Body of pancreas (tissue), 4 donors: ENCODE results near the gene NEU4. TPM values are rescaled to one million over a fixed set of nuclear protein-coding genes. Genes with fewer than 3 reads are reported as not detected.

Experiments used
- ATAC-seq: fragments of 150-250 bp; one replicate; pipeline ENCODE4 v1.9.1; 2016
- DNase-seq, 4 donors: peaks; one replicate each; pipeline ENCODE4 v3.0.0-alpha.2; 2019
- H3K27ac ChIP-seq, 4 donors: fragments of 200-600 bp; sonication (generic); 1 replicate in 3 of 4; 2 replicates in 1 of 4; pipeline versions ENCODE4 v1.5.1 to v1.6.1; 2016 to 2019; ENCODE audit warnings: mild to moderate bottlenecking in 1 of 4, mixed read lengths in 1 of 4, moderate library complexity in 1 of 4
- H3K27me3 ChIP-seq, 2 donors: fragments of 200-600 bp; sonication (generic); one replicate each; pipeline ENCODE4 v1.6.0; 2016; ENCODE audit warnings: mild to moderate bottlenecking in 1 of 2
- H3K36me3 ChIP-seq, 2 donors: fragments of 200-600 bp; sonication (generic); replicated peaks in 1 of 2; 2 replicates each; pipeline ENCODE4 v1.5.1; 2016; ENCODE audit warnings: low read depth in 2 of 2; ENCODE audit not compliant: insufficient read depth in 1 of 2
- H3K4me1 ChIP-seq: fragments of 200-600 bp; sonication (generic); one replicate; pipeline ENCODE4 v1.6.0; 2016
- H3K4me3 ChIP-seq, 2 donors: fragments of 200-600 bp; sonication (generic); 1 replicate in 1 of 2; 2 replicates in 1 of 2; pipeline ENCODE4 v1.5.1; 2016 to 2019
- H3K9me3 ChIP-seq, 3 donors: fragments of 200-600 bp; sonication (generic); 1 replicate in 2 of 3; 2 replicates in 1 of 3; pipeline ENCODE4 v1.5.1; 2016
- CTCF ChIP-seq, 7 experiments: fragments of 450-650 bp in 4 of 7; fragments of 200-600 bp in 3 of 7; sonication (generic) in 3 of 7; IDR thresholded peaks; one replicate each; pipeline ENCODE4 v1.5.1; 2016 to 2019; ENCODE audit warnings: antibody characterized with exemption in 7 of 7
- POLR2A ChIP-seq, 3 donors: fragments of 450-650 bp; IDR thresholded peaks; one replicate each; pipeline ENCODE4 v1.6.1; 2016; ENCODE audit warnings: antibody characterized with exemption in 3 of 3, mild to moderate bottlenecking in 2 of 3
- WGBS, 2 donors: methylation state at CpG; one replicate each; pipeline ENCODE4 v1.1.5; 2017; 5-methylcytosine and 5-hydroxymethylcytosine counted together
- intact Hi-C: fragments of 100-400 bp; cut with DNase I; formaldehyde crosslinking; loops from one replicate; pipeline ENCODE4 v1.15.1; 2023
- total RNA-seq, 2 donors: library from RNA; depleted of rRNA; stranded (reverse); fragments of >200 nt; gene quantifications; one replicate each; pipeline ENCODE4 v1.1.0, GENCODE V29; 2016

Gene NEU4
- total RNA-seq, 2 donors from 2014 or later, result not detected

- Histone ChIP-seq H3K36me3 (no peaks in the 10 kb centered on the region), H3K9me3 (no peaks in the 10 kb centered on the region), H3K4me1 (no peaks in the 10 kb centered on the region), H3K27ac (no peak overlapping the region), H3K4me3 (no peak overlapping the region), H3K27me3 (no peaks in the 10 kb centered on the region)
- ATAC-seq (no peak), DNase-seq (no peak)
- intact Hi-C loops, result no loop called here
- TF ChIP-seq CTCF (IDR thresholded peaks at IDR 0.05) (no peak), POLR2A (IDR thresholded peaks at IDR 0.05) (no peak)
- WGBS, 2 donors, result 83 to 97% methylated on average over 3 to 5 of the region's 11 CpGs
Measured at GRCh38 chr2:241768850-241769249, 40.1 kb upstream of the NEU4 start.

- Histone ChIP-seq H3K27ac (no peak overlapping the region), H3K4me3 (no peak overlapping the region), H3K36me3 (no peaks in the 10 kb centered on the region), H3K4me1 (no peaks in the 10 kb centered on the region), H3K27me3 (peaks cover 0 to 3% of the 10 kb centered on the region in 2 donors), H3K9me3 (no peaks in the 10 kb centered on the region)
- no peak for TF ChIP-seq POLR2A (IDR thresholded peaks at IDR 0.05)
- no peak for TF ChIP-seq CTCF (IDR thresholded peaks at IDR 0.05)
- ATAC-seq (no peak), DNase-seq (no peak)
- intact Hi-C loops, result no loop called here
- WGBS, 2 donors, result 81 to 87% methylated on average over 7 to 13 of the region's 13 CpGs
Measured at GRCh38 chr2:241769819-241770184, 39.2 kb upstream of the NEU4 start.

- intact Hi-C loops, result no loop called here
- no peak for ATAC-seq
- whole genome bisulfite sequencing, 2 donors, result 40 to 53% methylated on average over 9 to 27 of the region's 27 CpGs
- Histone ChIP-seq H3K4me1 (no peaks in the 10 kb centered on the region), H3K27me3 (peaks cover 0 to 5% of the 10 kb centered on the region in 2 donors), H3K4me3 (no peak overlapping the region), H3K27ac (no peak overlapping the region), H3K36me3 (no peaks in the 10 kb centered on the region), H3K9me3 (no peaks in the 10 kb centered on the region)
- no peak for DNase-seq
- TF ChIP-seq POLR2A (IDR thresholded peaks at IDR 0.05), result no peak
- TF ChIP-seq CTCF (IDR thresholded peaks at IDR 0.05), result no peak
Measured at GRCh38 chr2:241770185-241770935, 38.6 kb upstream of the NEU4 start.

GRCh38 chr2:241770936-241771285 is 38.1 kb upstream of the NEU4 start:
- WGBS, 2 donors, result 82 to 87% methylated on average over 9 to 12 of the region's 12 CpGs
- no peaks in the 10 kb centered on the region for H3K4me1 ChIP-seq
- intact Hi-C loops, result no loop called here
- no peak overlapping the region for H3K27ac ChIP-seq
- H3K9me3 ChIP-seq, result no peaks in the 10 kb centered on the region
- no peak overlapping the region for H3K4me3 ChIP-seq
- TF ChIP-seq POLR2A (IDR thresholded peaks at IDR 0.05) (no peak), CTCF (IDR thresholded peaks at IDR 0.05) (no peak)
- H3K36me3 ChIP-seq, result no peaks in the 10 kb centered on the region
- peaks cover 0 to 5% of the 10 kb centered on the region in 2 donors for H3K27me3 ChIP-seq
- DNase-seq (no peak), ATAC-seq (no peak)
